Ecto neural progenitor cell (in vitro differentiated cells): ENCODE measurements around the gene ASIC2.

ENCODE experiments used
- DNase-seq: peaks from one replicate; pipeline ENCODE4 v3.0.0-alpha.2; 2018; ENCODE audit warnings: low spot score

Gene ASIC2

GRCh38 chr17:33292981-33293867 lies at the start of gene ASIC2:
Gene ASIC2 (minus strand): TSS chr17:33293295.
- peak; percentile 84 for DNase-seq

DNA sequence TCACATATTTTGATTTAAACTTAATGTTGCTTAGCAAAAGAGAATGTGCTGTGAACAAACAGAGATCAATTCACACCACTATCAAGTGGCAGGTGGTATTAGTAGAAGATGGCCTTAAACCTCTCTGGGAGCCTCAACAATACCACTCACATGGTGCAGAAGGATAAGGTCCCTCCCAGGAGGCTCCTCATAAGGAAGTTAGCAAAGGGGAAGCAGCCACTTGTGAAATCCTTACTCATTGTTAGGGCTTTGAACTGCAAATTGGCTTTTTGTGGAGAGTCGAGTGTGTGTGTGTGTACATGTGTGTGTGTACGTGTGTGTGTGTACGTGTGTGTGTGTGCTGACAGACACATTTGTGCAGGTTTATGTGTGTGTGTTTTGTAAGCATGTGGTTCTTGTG lies 48.9 kb upstream of the ASIC2 start:
- no peak for DNase-seq

- no peak for DNase-seq
These were observed 45.1 kb upstream of the ASIC2 start for GRCh38 chr17:33338242-33338641.

DNA sequence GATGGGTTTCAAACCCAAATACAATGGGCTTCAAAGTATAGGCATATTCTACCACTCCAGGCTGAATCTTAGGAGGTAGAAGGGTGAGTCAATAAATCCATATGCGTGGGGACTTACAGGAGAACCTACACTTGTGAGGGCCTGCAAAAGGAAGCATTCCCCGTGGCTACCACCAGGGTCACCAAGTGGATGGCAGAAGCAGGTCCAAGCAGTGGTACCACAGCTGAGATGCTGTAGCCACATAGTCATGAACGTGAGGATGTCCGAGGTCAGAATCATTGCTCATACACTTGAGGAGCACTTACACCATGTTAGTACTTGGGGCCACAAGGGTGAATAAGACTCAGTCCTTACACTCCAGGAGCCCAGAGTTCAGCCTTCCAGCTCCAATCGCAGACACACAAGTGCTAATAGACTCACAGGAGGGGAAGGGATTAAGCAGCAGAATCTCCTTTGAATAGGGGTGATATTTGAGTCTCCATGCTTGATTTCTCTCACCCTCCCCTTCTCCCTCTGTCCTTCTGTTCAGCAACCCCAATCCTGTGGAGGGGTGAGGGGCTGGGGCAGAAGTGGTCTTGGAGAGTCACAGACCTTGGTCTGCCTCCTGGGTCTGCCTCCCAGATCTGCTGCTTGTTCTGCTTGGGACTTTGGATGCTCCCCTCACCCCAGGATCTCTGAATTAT lies 42.5 kb upstream of the ASIC2 start:
- peak; percentile 54 for DNase-seq

- DNase-seq, result no peak
These were observed 41.6 kb upstream of the ASIC2 start for GRCh38 chr17:33334703-33335102.

- no peak for DNase-seq
These were observed 37.8 kb upstream of the ASIC2 start for GRCh38 chr17:33330877-33331276.

DNA sequence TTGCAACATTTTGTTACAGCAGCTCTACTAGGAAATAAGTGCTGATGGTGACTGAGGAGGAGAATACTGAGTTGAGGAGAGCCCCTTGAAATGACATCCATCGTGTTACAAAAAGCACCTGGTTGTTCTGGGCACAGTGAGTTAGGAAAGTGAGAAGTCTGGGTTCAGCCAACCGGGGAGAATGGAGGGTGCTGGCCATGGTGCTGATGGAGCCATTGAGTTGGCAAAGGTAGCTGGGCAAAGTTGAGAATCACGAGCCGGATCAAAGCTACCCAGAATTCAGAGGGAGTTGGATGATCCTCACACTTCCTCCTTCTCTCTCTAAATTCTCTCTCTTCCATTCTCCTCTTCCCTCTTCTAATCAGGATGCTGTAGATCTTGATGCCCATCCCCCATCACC lies 35.0 kb upstream of the ASIC2 start:
- DNase-seq, result peak; percentile 60

- no peak for DNase-seq
These were observed 31.6 kb upstream of the ASIC2 start for GRCh38 chr17:33324736-33325135.

DNA sequence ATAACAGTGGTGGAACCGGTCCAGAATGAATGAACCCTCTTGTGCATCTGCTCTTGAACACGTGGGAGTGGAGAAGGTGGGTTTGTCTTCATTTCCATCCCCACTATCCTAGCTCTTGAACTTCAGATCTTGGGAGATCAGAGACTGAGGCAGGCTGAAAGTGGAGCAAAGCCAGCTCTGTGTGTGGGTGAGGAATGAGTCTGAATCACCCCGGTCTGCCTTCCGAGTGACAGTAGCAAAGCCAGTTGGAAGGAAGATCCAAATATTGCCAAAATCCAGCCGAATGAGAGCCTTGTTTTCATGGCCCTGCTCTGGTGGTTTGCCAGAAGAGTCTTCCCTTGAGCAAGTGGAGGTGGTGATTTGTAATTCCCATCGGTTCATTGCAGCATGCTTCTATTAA lies 29.0 kb upstream of the ASIC2 start:
- no peak for DNase-seq

- no peak for DNase-seq
These were observed 25.1 kb upstream of the ASIC2 start for GRCh38 chr17:33318241-33318640.

- DNase-seq, result no peak
These were observed 23.7 kb upstream of the ASIC2 start for GRCh38 chr17:33316746-33317145.

GRCh38 chr17:33310296-33310695 lies 17.2 kb upstream of the ASIC2 start:
- DNase-seq, result no peak

- DNase-seq, result no peak
These were observed 10.2 kb upstream of the ASIC2 start for GRCh38 chr17:33303254-33303653.

- DNase-seq, result no peak
These were observed 9.3 kb upstream of the ASIC2 start for GRCh38 chr17:33302394-33302793.

DNA sequence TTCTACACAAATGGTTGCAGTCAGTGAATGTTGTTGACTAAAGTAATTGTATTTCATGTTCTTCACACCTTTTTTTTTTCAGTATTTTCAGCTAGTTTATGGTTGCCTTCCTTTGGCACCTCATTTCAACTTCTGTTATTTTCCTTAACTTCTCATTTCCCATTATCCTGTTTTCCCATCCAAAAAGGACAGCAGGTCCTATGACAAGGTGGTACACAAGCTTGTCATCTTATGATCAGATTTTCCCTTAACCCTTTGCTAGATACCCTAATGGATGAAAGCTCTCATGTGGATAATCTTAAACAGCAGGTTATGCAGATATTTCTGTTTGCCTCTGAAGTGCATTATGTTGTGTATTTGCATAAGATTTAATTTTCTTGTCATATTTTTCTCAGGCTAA lies 7.1 kb upstream of the ASIC2 start:
- no peak for DNase-seq

DNA sequence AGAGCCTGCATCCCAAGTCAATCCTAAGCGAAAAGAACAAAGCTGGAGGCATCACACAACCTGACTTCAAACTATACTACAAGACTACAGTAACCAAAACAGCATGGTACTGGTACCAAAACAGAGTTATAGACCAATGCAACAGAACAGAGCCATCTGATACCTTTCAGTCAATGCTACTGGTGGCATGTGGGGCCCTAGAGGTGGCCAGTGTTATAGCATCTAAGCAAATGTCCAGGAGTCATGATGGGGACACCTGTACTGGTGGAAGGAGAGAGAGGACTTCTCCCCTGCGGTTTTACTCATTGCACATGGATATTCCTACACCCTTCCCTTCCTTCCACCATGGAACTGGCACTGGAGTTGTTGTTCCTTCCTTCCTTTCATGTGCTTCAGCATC lies 6.0 kb upstream of the ASIC2 start:
- no peak for DNase-seq

DNA sequence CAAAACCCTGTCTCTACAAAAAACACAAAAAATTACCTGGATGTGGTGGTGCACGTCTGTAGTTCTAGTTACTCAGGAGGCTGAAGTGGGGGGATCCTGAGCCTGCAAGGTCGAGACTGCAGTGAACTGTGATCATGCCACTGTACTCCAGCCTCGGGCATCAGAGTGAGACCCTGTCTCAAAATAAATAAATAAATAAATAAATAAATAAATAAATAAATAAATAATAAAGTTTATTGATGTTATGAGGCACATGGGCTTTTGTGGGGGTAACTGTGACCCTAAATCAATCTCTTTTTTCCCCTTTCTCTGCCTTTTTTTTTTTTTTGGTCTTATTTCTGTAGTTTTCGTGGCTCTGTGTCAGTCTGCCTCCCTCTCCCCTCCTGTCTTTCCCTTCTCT lies 4.5 kb upstream of the ASIC2 start:
- no peak for DNase-seq

DNA sequence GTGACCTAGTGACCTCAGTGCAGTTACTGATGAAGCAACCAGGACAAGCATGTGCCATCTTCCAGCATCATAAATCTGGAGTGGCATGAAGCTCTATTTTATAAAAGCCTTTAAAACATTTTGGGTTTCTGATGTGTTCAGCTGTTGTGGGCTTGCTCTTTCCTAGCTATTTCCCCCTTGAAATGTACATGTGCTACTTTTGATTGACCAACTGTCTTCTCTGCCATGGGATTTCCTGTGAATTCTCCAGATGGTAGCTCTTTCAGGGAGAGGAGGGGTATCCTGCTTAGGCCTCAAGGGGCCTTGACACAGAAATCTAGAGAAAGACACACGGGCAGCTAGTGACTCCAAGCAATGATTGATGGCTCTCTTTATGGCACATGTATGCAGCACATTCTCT lies 1.9 kb upstream of the ASIC2 start:
- no peak for DNase-seq

GRCh38 chr17:33292201-33292980 lies 704 bp downstream of the ASIC2 start:
- DNase-seq, result peak; percentile 87

DNA sequence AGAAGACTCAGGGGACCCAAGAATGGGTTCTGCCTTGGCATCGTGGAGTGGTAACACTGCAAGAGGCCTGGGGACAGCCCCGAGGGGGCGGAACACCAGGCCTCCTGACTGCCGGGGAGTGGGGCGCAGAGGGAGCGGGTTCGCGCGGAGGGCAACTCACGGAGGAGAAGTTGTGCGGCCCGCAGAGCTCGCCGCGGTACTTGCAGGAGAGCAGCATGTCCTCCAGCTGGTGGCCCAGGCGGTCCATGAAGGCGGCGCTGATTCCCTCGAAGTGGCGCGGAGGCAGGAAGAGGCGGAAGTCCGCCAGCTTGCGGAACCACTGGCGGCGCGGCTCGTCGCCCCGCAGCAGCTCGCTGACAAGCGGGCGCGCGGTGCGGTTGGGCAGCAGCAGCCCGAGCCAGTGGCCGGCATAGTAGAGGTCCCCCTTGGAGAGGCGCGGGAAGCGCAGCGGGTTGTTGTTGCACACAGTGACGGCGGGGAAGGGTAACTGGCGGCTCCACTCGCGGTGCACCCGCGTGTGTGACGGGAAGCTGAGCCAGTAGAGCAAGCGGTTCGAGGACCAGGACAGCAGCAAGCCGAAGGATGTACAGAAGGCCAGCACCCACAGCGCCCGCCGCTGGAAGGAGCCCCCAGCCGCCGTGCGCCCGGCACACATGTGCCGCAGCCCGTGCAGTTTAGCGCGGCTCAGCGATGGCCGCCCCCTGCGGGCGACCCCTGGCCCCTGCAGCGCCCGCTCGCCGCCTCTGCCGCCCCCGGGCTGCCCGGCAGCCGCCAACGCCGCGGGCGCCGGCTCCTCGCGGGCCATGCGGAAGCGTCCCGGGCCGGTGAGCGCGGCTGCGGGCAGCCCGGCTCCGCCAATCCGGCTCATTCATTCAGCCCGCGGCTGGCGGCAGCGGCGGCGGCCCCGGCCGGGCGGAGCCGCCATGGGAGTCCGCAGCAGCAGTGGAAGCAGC lies 1.6 kb downstream of the ASIC2 start:
- DNase-seq, result peak; percentile 79

DNA sequence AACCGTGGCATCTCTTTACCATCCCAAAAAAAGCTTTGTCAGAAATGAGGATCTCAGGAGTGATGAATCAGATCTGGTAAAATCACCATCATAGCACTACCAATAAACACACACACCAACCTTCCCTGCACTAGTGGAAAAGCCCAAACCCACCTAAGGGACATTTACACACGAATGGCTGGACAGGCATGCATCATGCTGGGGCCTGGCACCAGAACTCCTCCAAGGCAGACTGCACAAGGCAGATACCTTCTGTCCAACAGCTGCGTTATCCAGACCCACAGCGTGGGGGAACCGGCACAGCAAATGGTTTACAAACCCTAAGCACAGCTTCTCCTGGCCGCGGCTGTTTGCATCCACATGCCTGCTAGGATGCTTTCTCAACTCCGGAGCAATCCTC lies 2.8 kb downstream of the ASIC2 start:
- no peak for DNase-seq

GRCh38 chr17:33288954-33289353 lies 4.1 kb downstream of the ASIC2 start:
- DNase-seq, result no peak
